ENCODE measurements around the gene PHF5A. TPM values are rescaled to one million over a fixed set of nuclear protein-coding genes. Genes with fewer than 3 reads are reported as not detected.

PHF5A gene
- total RNA-seq, 1 experiment from 2014 or later = 85.5 TPM

DNA sequence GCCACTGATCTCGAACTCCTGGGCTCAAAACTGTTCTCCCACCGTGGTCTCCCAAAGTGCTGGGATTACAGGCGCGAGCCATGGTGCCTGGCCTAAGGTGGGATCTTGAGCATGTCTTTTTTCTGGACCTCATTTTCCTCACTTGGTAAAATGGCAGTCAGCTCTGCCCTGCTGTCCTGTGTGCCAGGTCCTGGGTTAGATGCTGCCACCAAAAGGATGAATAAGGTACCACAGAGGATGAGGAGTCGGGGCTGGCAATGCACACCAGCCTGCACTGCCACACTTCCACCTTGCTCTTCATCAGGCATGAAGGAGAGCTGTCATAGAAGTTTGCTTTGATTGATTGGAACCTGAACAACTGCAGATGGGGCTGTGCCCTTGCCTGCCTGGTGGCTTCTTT lies 32.7 kb upstream of the PHF5A start:
- Histone ChIP-seq H3K4me1 (ENCODE audit: insufficient read depth, low read length, poor library complexity, severe bottlenecking) (no peaks in the 10 kb centered on the region), H3K27me3 (replicated peaks; ENCODE audit: insufficient read depth, low read depth, low read length, poor library complexity) (no peaks in the 10 kb centered on the region), H3K27ac (ENCODE audit: low read depth, low read length, poor library complexity, severe bottlenecking) (no peak overlapping the region), H3K4me3 (ENCODE audit: low read depth, low read length, poor library complexity, severe bottlenecking) (no peak overlapping the region), H3K36me3 (ENCODE audit: insufficient read depth, low read length, poor library complexity, severe bottlenecking) (peaks cover 7% of the 10 kb centered on the region), H3K9me3 (ENCODE audit: low read depth, low read length, poor library complexity, severe bottlenecking) (no peaks in the 10 kb centered on the region)
- peak; percentile 52 for DNase-seq (ENCODE audit: low spot score)
- intact Hi-C loops (cut with micrococcal nuclease; ENCODE audit: unreplicated experiment) = no loop called here
- CTCF ChIA-PET = interaction anchor here (0.6 to 0.7 kb wide), 3 partner anchors 53 to 98 kb away, joined by 3 to 4 read pairs (median 3); no protein-coding TSS in a partner anchor
- POLR2A ChIA-PET (ENCODE audit: low non-redundant PET) = no interaction called here
- BruUV-seq (replicated peaks) = no TSS peak
- no peak for TF ChIP-seq EZH2 (IDR thresholded peaks at IDR 0.05; ENCODE audit: borderline replicate concordance, low read depth, low read length, poor library complexity, severe bottlenecking)
- TF ChIP-seq, protein P1, sequence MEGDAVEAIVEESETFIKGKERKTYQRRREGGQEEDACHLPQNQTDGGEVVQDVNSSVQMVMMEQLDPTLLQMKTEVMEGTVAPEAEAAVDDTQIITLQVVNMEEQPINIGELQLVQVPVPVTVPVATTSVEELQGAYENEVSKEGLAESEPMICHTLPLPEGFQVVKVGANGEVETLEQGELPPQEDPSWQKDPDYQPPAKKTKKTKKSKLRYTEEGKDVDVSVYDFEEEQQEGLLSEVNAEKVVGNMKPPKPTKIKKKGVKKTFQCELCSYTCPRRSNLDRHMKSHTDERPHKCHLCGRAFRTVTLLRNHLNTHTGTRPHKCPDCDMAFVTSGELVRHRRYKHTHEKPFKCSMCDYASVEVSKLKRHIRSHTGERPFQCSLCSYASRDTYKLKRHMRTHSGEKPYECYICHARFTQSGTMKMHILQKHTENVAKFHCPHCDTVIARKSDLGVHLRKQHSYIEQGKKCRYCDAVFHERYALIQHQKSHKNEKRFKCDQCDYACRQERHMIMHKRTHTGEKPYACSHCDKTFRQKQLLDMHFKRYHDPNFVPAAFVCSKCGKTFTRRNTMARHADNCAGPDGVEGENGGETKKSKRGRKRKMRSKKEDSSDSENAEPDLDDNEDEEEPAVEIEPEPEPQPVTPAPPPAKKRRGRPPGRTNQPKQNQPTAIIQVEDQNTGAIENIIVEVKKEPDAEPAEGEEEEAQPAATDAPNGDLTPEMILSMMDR (conservative IDR thresholded peaks at IDR 0.05; ENCODE audit: low read depth, low read length) = peak; percentile 50

DNA sequence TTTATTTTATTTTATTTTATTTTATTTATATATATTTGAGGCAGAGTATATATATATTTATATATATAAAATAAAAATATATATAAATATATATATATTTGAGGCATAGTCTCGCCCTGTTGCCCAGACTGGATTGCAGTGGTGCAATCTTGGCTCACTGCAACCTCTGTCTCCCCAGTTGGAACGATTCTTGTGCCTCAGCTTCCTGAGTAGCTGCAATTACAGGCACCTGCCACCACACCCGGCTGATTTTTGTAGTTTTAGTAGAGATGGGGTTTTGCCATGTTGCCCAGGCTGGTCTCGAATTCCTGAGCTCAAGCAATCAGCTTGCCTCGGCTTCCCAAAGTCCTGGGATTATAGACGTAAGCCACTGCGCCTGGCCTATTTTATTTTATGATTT lies 31.8 kb upstream of the PHF5A start:
- Histone ChIP-seq H3K4me3 (ENCODE audit: low read depth, low read length, poor library complexity, severe bottlenecking) (no peak overlapping the region), H3K36me3 (ENCODE audit: insufficient read depth, low read length, poor library complexity, severe bottlenecking) (peaks cover 7% of the 10 kb centered on the region), H3K27ac (ENCODE audit: low read depth, low read length, poor library complexity, severe bottlenecking) (no peak overlapping the region), H3K9me3 (ENCODE audit: low read depth, low read length, poor library complexity, severe bottlenecking) (no peaks in the 10 kb centered on the region), H3K27me3 (replicated peaks; ENCODE audit: insufficient read depth, low read depth, low read length, poor library complexity) (no peaks in the 10 kb centered on the region), H3K4me1 (ENCODE audit: insufficient read depth, low read length, poor library complexity, severe bottlenecking) (no peaks in the 10 kb centered on the region)
- BruUV-seq (replicated peaks) = no TSS peak
- CTCF ChIA-PET = no interaction called here
- DNase-seq (ENCODE audit: low spot score) = no peak
- intact Hi-C loops (cut with micrococcal nuclease; ENCODE audit: unreplicated experiment) = no loop called here
- POLR2A ChIA-PET (ENCODE audit: low non-redundant PET) = no interaction called here
- TF ChIP-seq, protein P1 (conservative IDR thresholded peaks at IDR 0.05; ENCODE audit: low read depth, low read length) = no peak
- no peak for TF ChIP-seq EZH2 (IDR thresholded peaks at IDR 0.05; ENCODE audit: borderline replicate concordance, low read depth, low read length, poor library complexity, severe bottlenecking)

DNA sequence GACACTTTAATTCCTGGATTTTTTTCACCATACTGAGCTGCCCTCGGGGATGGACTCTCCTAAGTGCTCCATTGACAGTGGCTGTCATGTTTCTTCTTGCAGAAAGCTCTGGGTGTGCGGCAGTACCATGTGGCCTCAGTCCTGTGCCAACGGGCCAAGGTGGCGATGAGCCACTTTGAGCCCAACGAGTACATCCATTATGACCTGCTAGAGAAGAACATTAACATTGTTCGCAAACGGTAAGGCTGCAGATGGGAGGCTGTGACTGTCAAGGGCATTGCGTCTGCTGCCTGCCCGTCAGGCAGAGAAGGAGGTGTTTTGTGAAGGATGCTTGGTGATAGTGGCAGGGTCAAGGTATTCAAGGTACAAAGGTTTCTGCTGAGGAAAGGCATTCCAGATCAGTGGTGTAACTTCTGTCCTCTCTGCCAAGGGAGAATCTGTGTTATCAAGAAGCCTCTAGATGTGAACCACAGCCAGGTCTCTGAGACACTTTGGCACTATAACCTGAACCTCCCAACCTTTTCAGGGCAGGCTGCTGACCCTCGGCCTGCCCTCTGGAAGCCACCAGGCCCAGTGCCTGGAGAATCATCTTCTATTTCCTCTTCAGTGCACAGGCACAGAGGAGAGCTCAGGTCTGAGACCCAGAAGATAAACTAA lies 31.3 kb upstream of the PHF5A start:
- H3K27me3 ChIP-seq (replicated peaks; ENCODE audit: insufficient read depth, low read depth, low read length, poor library complexity) = no peaks in the 10 kb centered on the region
- no TSS peak for BruUV-seq (replicated peaks)
- ChIA-PET CTCF (no interaction called here), POLR2A (ENCODE audit: low non-redundant PET) (no interaction called here)
- H3K27ac ChIP-seq (ENCODE audit: low read depth, low read length, poor library complexity, severe bottlenecking) = no peak overlapping the region
- no peak overlapping the region for H3K4me3 ChIP-seq (ENCODE audit: low read depth, low read length, poor library complexity, severe bottlenecking)
- H3K36me3 ChIP-seq (ENCODE audit: insufficient read depth, low read length, poor library complexity, severe bottlenecking) = peaks cover 7% of the 10 kb centered on the region
- H3K9me3 ChIP-seq (ENCODE audit: low read depth, low read length, poor library complexity, severe bottlenecking) = no peaks in the 10 kb centered on the region
- H3K4me1 ChIP-seq (ENCODE audit: insufficient read depth, low read length, poor library complexity, severe bottlenecking) = no peaks in the 10 kb centered on the region
- no peak for DNase-seq (ENCODE audit: low spot score)
- no peak for TF ChIP-seq EZH2 (IDR thresholded peaks at IDR 0.05; ENCODE audit: borderline replicate concordance, low read depth, low read length, poor library complexity, severe bottlenecking)
- TF ChIP-seq, protein P1 (conservative IDR thresholded peaks at IDR 0.05; ENCODE audit: low read depth, low read length) = no peak
- intact Hi-C loops (cut with micrococcal nuclease; ENCODE audit: unreplicated experiment) = no loop called here

Measured in A673 (cell line).